Osteoblast (primary cell): Measurements from ENCODE around the gene CD7. TPM values are rescaled to one million over a fixed set of nuclear protein-coding genes. Genes with fewer than 3 reads are reported as not detected.

ENCODE experiments used
- DNase-seq: peaks from one replicate; pipeline ENCODE4 v3.0.0; 2011; ENCODE audit warnings: low spot score, mixed read lengths; ENCODE audit not compliant: insufficient read length; ENCODE audit errors: missing footprints
- H2AFZ ChIP-seq: 2 replicates; pipeline ENCODE4 v1.6.0; 2011; ENCODE audit warnings: mild to moderate bottlenecking, low read length
- H3K27ac ChIP-seq: 2 replicates; pipeline ENCODE4 v1.5.1; 2011; ENCODE audit warnings: mild to moderate bottlenecking, low read depth, low read length, moderate library complexity
- H3K27me3 ChIP-seq: 2 replicates; pipeline ENCODE4 v1.6.0; 2012; ENCODE audit warnings: mild to moderate bottlenecking, control low read depth, inconsistent platforms, low read length, moderate library complexity; ENCODE audit not compliant: insufficient read depth
- H3K36me3 ChIP-seq: 2 replicates; pipeline ENCODE4 v1.5.1; 2011; ENCODE audit warnings: mild to moderate bottlenecking, low read length, control low read depth, moderate library complexity; ENCODE audit not compliant: insufficient read depth
- H3K4me1 ChIP-seq: 2 replicates; pipeline ENCODE4 v1.5.1; 2011; ENCODE audit warnings: mild to moderate bottlenecking, low read length, control low read depth, moderate library complexity; ENCODE audit not compliant: insufficient read depth
- H3K4me2 ChIP-seq: 2 replicates; pipeline ENCODE4 v1.6.0; 2011; ENCODE audit warnings: mild to moderate bottlenecking, low read length; ENCODE audit not compliant: insufficient read depth
- H3K4me3 ChIP-seq: fragments of 200-600 bp; sonication (generic); 3 replicates; pipeline ENCODE4 v1.5.1; 2012; ENCODE audit warnings: mild to moderate bottlenecking, low read length, inconsistent platforms; ENCODE audit not compliant: insufficient read depth
- H3K79me2 ChIP-seq: 2 replicates; pipeline ENCODE4 v1.6.0; 2012; ENCODE audit warnings: mild to moderate bottlenecking, low read length, control low read depth, inconsistent platforms; ENCODE audit not compliant: insufficient read depth
- H3K9me3 ChIP-seq: 2 replicates; pipeline ENCODE4 v1.5.1; 2011; ENCODE audit warnings: low read depth, low read length, control low read depth
- H4K20me1 ChIP-seq: 2 replicates; pipeline ENCODE4 v1.6.0; 2012; ENCODE audit warnings: mild to moderate bottlenecking, low read length, control low read depth; ENCODE audit not compliant: insufficient read depth
- CTCF ChIP-seq: IDR thresholded peaks from 2 replicates; pipeline ENCODE4 v1.5.1; 2011; ENCODE audit warnings: mild to moderate bottlenecking, low read depth, low read length, moderate library complexity; ENCODE audit errors: extremely low read depth
- total RNA-seq: library from RNA; depleted of rRNA; stranded (reverse); fragments of >200 nt; gene quantifications from 2 replicates; pipeline ENCODE4 v1.2.3, GENCODE V29; 2012

The CD7 gene
- total RNA-seq, 1 donor: not detected

- H3K36me3 ChIP-seq: no peaks in the 10 kb centered on the region
- no peak overlapping the region for H3K4me3 ChIP-seq
- H3K9me3 ChIP-seq: no peaks in the 10 kb centered on the region
- H4K20me1 ChIP-seq: no peaks in the 10 kb centered on the region
- DNase-seq: peak; percentile 35
- no peak for TF ChIP-seq CTCF
- no peaks in the 10 kb centered on the region for H3K4me1 ChIP-seq
- H3K27me3 ChIP-seq: peaks cover 24% of the 10 kb centered on the region
- no peak overlapping the region for H2AFZ ChIP-seq
- no peak overlapping the region for H3K27ac ChIP-seq
- H3K79me2 ChIP-seq: no peaks in the 10 kb centered on the region
- H3K4me2 ChIP-seq: no peak overlapping the region
These were observed 29.2 kb upstream of the CD7 start for GRCh38 chr17:82346342-82347300.

- Histone ChIP-seq H3K4me2 (no peak overlapping the region), H3K27me3 (peaks cover 21% of the 10 kb centered on the region), H3K27ac (no peak overlapping the region), H3K4me3 (no peak overlapping the region), H3K9me3 (no peaks in the 10 kb centered on the region), H3K79me2 (no peaks in the 10 kb centered on the region), H3K36me3 (no peaks in the 10 kb centered on the region), H2AFZ (no peak overlapping the region), H3K4me1 (no peaks in the 10 kb centered on the region), H4K20me1 (no peaks in the 10 kb centered on the region)
- DNase-seq: peak; percentile 59
- TF ChIP-seq CTCF: no peak
These were observed 28.0 kb upstream of the CD7 start for GRCh38 chr17:82345151-82345976.

GRCh38 chr17:82344175-82344907 is 26.9 kb upstream of the CD7 start:
- Histone ChIP-seq H3K27me3 (peaks cover 16% of the 10 kb centered on the region), H3K79me2 (no peaks in the 10 kb centered on the region), H3K4me2 (no peak overlapping the region), H4K20me1 (no peaks in the 10 kb centered on the region), H3K36me3 (no peaks in the 10 kb centered on the region), H2AFZ (no peak overlapping the region), H3K4me3 (no peak overlapping the region), H3K4me1 (peaks cover 3% of the 10 kb centered on the region), H3K27ac (no peak overlapping the region), H3K9me3 (no peaks in the 10 kb centered on the region)
- no peak for TF ChIP-seq CTCF
- peak; percentile 71 for DNase-seq
